ENCODE results near the gene HLCS.

GRCh38 chr21:36902793-36903192 lies 63.7 kb downstream of the HLCS start:
- TF ChIP-seq, protein P1, sequence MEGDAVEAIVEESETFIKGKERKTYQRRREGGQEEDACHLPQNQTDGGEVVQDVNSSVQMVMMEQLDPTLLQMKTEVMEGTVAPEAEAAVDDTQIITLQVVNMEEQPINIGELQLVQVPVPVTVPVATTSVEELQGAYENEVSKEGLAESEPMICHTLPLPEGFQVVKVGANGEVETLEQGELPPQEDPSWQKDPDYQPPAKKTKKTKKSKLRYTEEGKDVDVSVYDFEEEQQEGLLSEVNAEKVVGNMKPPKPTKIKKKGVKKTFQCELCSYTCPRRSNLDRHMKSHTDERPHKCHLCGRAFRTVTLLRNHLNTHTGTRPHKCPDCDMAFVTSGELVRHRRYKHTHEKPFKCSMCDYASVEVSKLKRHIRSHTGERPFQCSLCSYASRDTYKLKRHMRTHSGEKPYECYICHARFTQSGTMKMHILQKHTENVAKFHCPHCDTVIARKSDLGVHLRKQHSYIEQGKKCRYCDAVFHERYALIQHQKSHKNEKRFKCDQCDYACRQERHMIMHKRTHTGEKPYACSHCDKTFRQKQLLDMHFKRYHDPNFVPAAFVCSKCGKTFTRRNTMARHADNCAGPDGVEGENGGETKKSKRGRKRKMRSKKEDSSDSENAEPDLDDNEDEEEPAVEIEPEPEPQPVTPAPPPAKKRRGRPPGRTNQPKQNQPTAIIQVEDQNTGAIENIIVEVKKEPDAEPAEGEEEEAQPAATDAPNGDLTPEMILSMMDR (IDR thresholded peaks at IDR 0.05): no peak
- TF ChIP-seq EP300 (IDR thresholded peaks at IDR 0.05): no peak

Measured in sigmoid colon (tissue), 4 donors.